Mucosa of stomach (tissue), 1 donor: Measurements from ENCODE around the gene ZSCAN31.
"Not testable (repeated sequence)": the region's sequence is repeated elsewhere in the genome, so short reads cannot be mapped to it uniquely, and the experiment has no call there.

Source experiments
- H3K27me3 ChIP-seq: one replicate; pipeline ENCODE4 v1.7.0; 2013; ENCODE audit warnings: mild to moderate bottlenecking, low read length; ENCODE audit not compliant: control insufficient read depth, insufficient read depth
- H3K36me3 ChIP-seq: one replicate; pipeline ENCODE4 v1.7.0; 2013; ENCODE audit warnings: low read length; ENCODE audit not compliant: control insufficient read depth, insufficient read depth
- H3K4me1 ChIP-seq: one replicate; pipeline ENCODE4 v1.7.0; 2013; ENCODE audit warnings: mild to moderate bottlenecking, low read length; ENCODE audit not compliant: control insufficient read depth, insufficient read depth
- H3K4me3 ChIP-seq: one replicate; pipeline ENCODE4 v1.7.0; 2013; ENCODE audit warnings: low read length
- H3K9ac ChIP-seq: one replicate; pipeline ENCODE4 v1.7.0; 2013; ENCODE audit warnings: mild to moderate bottlenecking, low read length, moderate library complexity
- H3K9me3 ChIP-seq: one replicate; pipeline ENCODE4 v1.7.0; 2013; ENCODE audit warnings: mild to moderate bottlenecking, low read length, moderate library complexity; ENCODE audit not compliant: control insufficient read depth
- donor health status: Pancreatic carcinoma.

The ZSCAN31 gene

GRCh38 chr6:28365590-28365989 is 29.6 kb upstream of the ZSCAN31 start:
- not testable (repeated sequence) for H3K4me1 ChIP-seq, H3K27me3 ChIP-seq, H3K4me3 ChIP-seq, H3K9ac ChIP-seq, H3K36me3 ChIP-seq, H3K9me3 ChIP-seq

GRCh38 chr6:28360961-28361360 is 25.0 kb upstream of the ZSCAN31 start:
- H3K27me3 ChIP-seq, result no peaks in the 10 kb centered on the region
- H3K4me1 ChIP-seq, result peaks cover 9% of the 10 kb centered on the region
- H3K9ac ChIP-seq, result no peak overlapping the region
- H3K4me3 ChIP-seq, result no peak overlapping the region
- H3K9me3 ChIP-seq, result no peaks in the 10 kb centered on the region
- H3K36me3 ChIP-seq, result no peaks in the 10 kb centered on the region

GRCh38 chr6:28359562-28359961 is 23.6 kb upstream of the ZSCAN31 start:
- H3K4me1 ChIP-seq, result peaks cover 22% of the 10 kb centered on the region
- not testable (repeated sequence) for H3K9ac ChIP-seq, H3K27me3 ChIP-seq, H3K9me3 ChIP-seq, H3K4me3 ChIP-seq, H3K36me3 ChIP-seq

- no peaks in the 10 kb centered on the region for H3K9me3 ChIP-seq
- H3K27me3 ChIP-seq, result no peaks in the 10 kb centered on the region
- no peak overlapping the region for H3K9ac ChIP-seq
- H3K4me3 ChIP-seq, result no peak overlapping the region
- peaks cover 32% of the 10 kb centered on the region for H3K4me1 ChIP-seq
- no peaks in the 10 kb centered on the region for H3K36me3 ChIP-seq
Observed at GRCh38 chr6:28357036-28357435, 21.1 kb upstream of the ZSCAN31 start.

GRCh38 chr6:28356666-28357020 is 20.7 kb upstream of the ZSCAN31 start:
- Histone ChIP-seq H3K4me1 (peaks cover 32% of the 10 kb centered on the region), H3K27me3 (no peaks in the 10 kb centered on the region), H3K4me3 (peak overlapping the region; percentile 81), H3K36me3 (no peaks in the 10 kb centered on the region), H3K9me3 (no peaks in the 10 kb centered on the region), H3K9ac (peak overlapping the region; percentile 80)

- no peaks in the 10 kb centered on the region for H3K36me3 ChIP-seq
- no peaks in the 10 kb centered on the region for H3K9me3 ChIP-seq
- peak overlapping the region; percentile 81 for H3K4me3 ChIP-seq
- H3K27me3 ChIP-seq, result no peaks in the 10 kb centered on the region
- H3K9ac ChIP-seq, result peak overlapping the region; percentile 80
- peaks cover 36% of the 10 kb centered on the region for H3K4me1 ChIP-seq
Observed at GRCh38 chr6:28355743-28356665, 20.1 kb upstream of the ZSCAN31 start.

GRCh38 chr6:28354688-28355554 is 19.0 kb upstream of the ZSCAN31 start:
- Histone ChIP-seq H3K4me3 (no peak overlapping the region), H3K9me3 (no peaks in the 10 kb centered on the region), H3K9ac (peak overlapping the region; percentile 80), H3K4me1 (peaks cover 36% of the 10 kb centered on the region), H3K36me3 (no peaks in the 10 kb centered on the region), H3K27me3 (no peaks in the 10 kb centered on the region)

- Histone ChIP-seq H3K27me3 (no peaks in the 10 kb centered on the region), H3K36me3 (no peaks in the 10 kb centered on the region), H3K4me1 (peaks cover 36% of the 10 kb centered on the region), H3K4me3 (peak overlapping the region; percentile 25), H3K9me3 (no peaks in the 10 kb centered on the region), H3K9ac (peak overlapping the region; percentile 57)
Observed at GRCh38 chr6:28353981-28354676, 18.2 kb upstream of the ZSCAN31 start.

GRCh38 chr6:28353356-28353755 is 17.4 kb upstream of the ZSCAN31 start:
- Histone ChIP-seq H3K9me3 (no peaks in the 10 kb centered on the region), H3K27me3 (no peaks in the 10 kb centered on the region), H3K4me1 (peaks cover 36% of the 10 kb centered on the region), H3K4me3 (peak overlapping the region; percentile 25), H3K9ac (peak overlapping the region; percentile 57), H3K36me3 (no peaks in the 10 kb centered on the region)

GRCh38 chr6:28351493-28351925 is 15.6 kb upstream of the ZSCAN31 start:
- no peaks in the 10 kb centered on the region for H3K27me3 ChIP-seq
- H3K36me3 ChIP-seq, result no peaks in the 10 kb centered on the region
- H3K9me3 ChIP-seq, result no peaks in the 10 kb centered on the region
- no peak overlapping the region for H3K4me3 ChIP-seq
- no peak overlapping the region for H3K9ac ChIP-seq
- H3K4me1 ChIP-seq, result peaks cover 30% of the 10 kb centered on the region

- H3K9me3 ChIP-seq, result no peaks in the 10 kb centered on the region
- H3K36me3 ChIP-seq, result no peaks in the 10 kb centered on the region
- no peaks in the 10 kb centered on the region for H3K27me3 ChIP-seq
- peak overlapping the region; percentile 79 for H3K9ac ChIP-seq
- H3K4me3 ChIP-seq, result no peak overlapping the region
- H3K4me1 ChIP-seq, result peaks cover 26% of the 10 kb centered on the region
Observed at GRCh38 chr6:28351087-28351486, 15.1 kb upstream of the ZSCAN31 start.
